Tibial nerve (tissue), 4 donors: ENCODE data around the gene TTC28. TPM values are rescaled to one million over a fixed set of nuclear protein-coding genes. Genes with fewer than 3 reads are reported as not detected.

Experiments used
- DNase-seq, 2 donors: peaks; one replicate each; pipeline ENCODE4 v3.0.0-alpha.2; 2019; ENCODE audit warnings: low spot score in 2 of 2
- H3K27ac ChIP-seq, 4 donors: fragments of 200-600 bp; sonication (generic) in 3 of 4; one replicate each; pipeline ENCODE4 v1.5.1; 2017 to 2019; ENCODE audit warnings: mild to moderate bottlenecking in 1 of 4
- H3K27me3 ChIP-seq, 2 donors: fragments of 200-600 bp; sonication (generic) in 1 of 2; one replicate each; pipeline versions ENCODE4 v1.5.1 to v1.6.0; 2017 to 2019
- H3K36me3 ChIP-seq, 3 donors: fragments of 200-600 bp; sonication (generic); one replicate each; pipeline ENCODE4 v1.5.1; 2018 to 2019
- H3K4me1 ChIP-seq, 4 donors: fragments of 200-600 bp; sonication (generic) in 3 of 4; one replicate each; pipeline ENCODE4 v1.5.1; 2017 to 2019
- H3K4me3 ChIP-seq, 4 donors: fragments of 200-600 bp; sonication (generic) in 3 of 4; one replicate each; pipeline ENCODE4 v1.5.1; 2017 to 2019; ENCODE audit warnings: mild to moderate bottlenecking in 1 of 4, moderate library complexity in 1 of 4
- H3K9me3 ChIP-seq, 4 donors: fragments of 200-600 bp; sonication (generic) in 3 of 4; one replicate each; pipeline ENCODE4 v1.5.1; 2017 to 2019
- EP300 ChIP-seq, 2 donors: sonication (generic); formaldehyde crosslinking; IDR thresholded peaks; one replicate each; pipeline ENCODE4 v1.6.1; 2017; ENCODE audit warnings: antibody characterized with exemption in 2 of 2, mild to moderate bottlenecking in 1 of 2
- POLR2A ChIP-seq, 2 donors: fragments of 450-650 bp; IDR thresholded peaks; one replicate each; pipeline ENCODE4 v1.6.1; 2017; ENCODE audit warnings: antibody characterized with exemption in 2 of 2, mild to moderate bottlenecking in 2 of 2, moderate library complexity in 2 of 2
- WGBS, 2 donors: methylation state at CpG; one replicate each; pipeline ENCODE4 v1.1.5; 2018; 5-methylcytosine and 5-hydroxymethylcytosine counted together
- total RNA-seq, 4 donors: library from RNA; depleted of rRNA; stranded (reverse); fragments of >200 nt; gene quantifications; one replicate each; pipeline ENCODE4 v1.1.0, GENCODE V29; 2016
- TF ChIP-seq, protein P1 (sequence below), 5 experiments: fragments of 200-600 bp in 3 of 5; fragments of 450-650 bp in 2 of 5; sonication (generic) in 3 of 5; IDR thresholded peaks; one replicate each; pipeline ENCODE4 v1.5.1; 2016 to 2019; ENCODE audit warnings: antibody characterized with exemption in 5 of 5, mild to moderate bottlenecking in 3 of 5, moderate library complexity in 2 of 5

TTC28 gene
- total RNA-seq, 4 donors from 2014 or later = 83.9 to 177 (median 128) TPM

DNA sequence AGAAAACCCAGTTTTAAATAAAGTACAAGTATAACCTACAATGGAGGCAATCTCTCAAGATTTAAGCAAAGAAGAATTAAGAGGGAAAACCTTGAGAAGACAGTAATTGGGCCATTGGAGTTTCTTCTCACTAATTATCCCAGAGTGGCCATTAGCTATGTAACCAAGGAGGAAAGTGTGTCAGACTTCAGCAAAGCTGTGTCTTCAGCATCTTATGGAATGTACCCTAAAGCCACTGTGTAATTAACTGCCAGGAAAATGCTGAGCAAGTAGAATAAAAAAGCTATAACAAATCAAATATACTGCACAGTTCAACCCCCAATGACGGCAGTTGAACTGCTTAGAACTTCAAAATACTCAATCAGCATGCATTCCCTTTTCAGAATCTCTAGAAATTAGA, 261.6 kb downstream of the TTC28 start:
- no peaks in the 10 kb centered on the region for H3K9me3 ChIP-seq
- H3K4me3 ChIP-seq = no peak overlapping the region
- no peak overlapping the region for H3K27ac ChIP-seq
- 83 to 92% methylated on average over 1 of the region's 1 CpG for WGBS, 2 donors
- H3K36me3 ChIP-seq = no peaks in the 10 kb centered on the region
- no peak for TF ChIP-seq EP300 (IDR thresholded peaks at IDR 0.05)
- no peak for TF ChIP-seq POLR2A (IDR thresholded peaks at IDR 0.05)
- TF ChIP-seq, protein P1, sequence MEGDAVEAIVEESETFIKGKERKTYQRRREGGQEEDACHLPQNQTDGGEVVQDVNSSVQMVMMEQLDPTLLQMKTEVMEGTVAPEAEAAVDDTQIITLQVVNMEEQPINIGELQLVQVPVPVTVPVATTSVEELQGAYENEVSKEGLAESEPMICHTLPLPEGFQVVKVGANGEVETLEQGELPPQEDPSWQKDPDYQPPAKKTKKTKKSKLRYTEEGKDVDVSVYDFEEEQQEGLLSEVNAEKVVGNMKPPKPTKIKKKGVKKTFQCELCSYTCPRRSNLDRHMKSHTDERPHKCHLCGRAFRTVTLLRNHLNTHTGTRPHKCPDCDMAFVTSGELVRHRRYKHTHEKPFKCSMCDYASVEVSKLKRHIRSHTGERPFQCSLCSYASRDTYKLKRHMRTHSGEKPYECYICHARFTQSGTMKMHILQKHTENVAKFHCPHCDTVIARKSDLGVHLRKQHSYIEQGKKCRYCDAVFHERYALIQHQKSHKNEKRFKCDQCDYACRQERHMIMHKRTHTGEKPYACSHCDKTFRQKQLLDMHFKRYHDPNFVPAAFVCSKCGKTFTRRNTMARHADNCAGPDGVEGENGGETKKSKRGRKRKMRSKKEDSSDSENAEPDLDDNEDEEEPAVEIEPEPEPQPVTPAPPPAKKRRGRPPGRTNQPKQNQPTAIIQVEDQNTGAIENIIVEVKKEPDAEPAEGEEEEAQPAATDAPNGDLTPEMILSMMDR (IDR thresholded peaks at IDR 0.05) = no peak
- peaks cover 0 to 26% (median 8%) of the 10 kb centered on the region in 4 donors for H3K4me1 ChIP-seq
- no peaks in the 10 kb centered on the region for H3K27me3 ChIP-seq
- DNase-seq = no peak

- WGBS, 2 donors = 93 to 94% methylated on average over 2 of the region's 2 CpGs
- H3K4me1 ChIP-seq = peaks cover 0 to 30% (median 8%) of the 10 kb centered on the region in 4 donors
- no peaks in the 10 kb centered on the region for H3K36me3 ChIP-seq
- no peak overlapping the region for H3K4me3 ChIP-seq
- DNase-seq = no peak
- no peak overlapping the region for H3K27ac ChIP-seq
- H3K9me3 ChIP-seq = no peaks in the 10 kb centered on the region
- no peaks in the 10 kb centered on the region for H3K27me3 ChIP-seq
- TF ChIP-seq EP300 (IDR thresholded peaks at IDR 0.05) = no peak
- TF ChIP-seq, protein P1 (IDR thresholded peaks at IDR 0.05) = no peak
- TF ChIP-seq POLR2A (IDR thresholded peaks at IDR 0.05) = no peak
These were observed 262.2 kb downstream of the TTC28 start for GRCh38 chr22:28417431-28417830.

- Histone ChIP-seq H3K36me3 (no peaks in the 10 kb centered on the region), H3K4me1 (peaks cover 0 to 49% (median 15%) of the 10 kb centered on the region in 4 donors), H3K9me3 (no peaks in the 10 kb centered on the region), H3K27me3 (no peaks in the 10 kb centered on the region), H3K4me3 (no peak overlapping the region), H3K27ac (no peak overlapping the region)
- DNase-seq = no peak
- TF ChIP-seq, protein P1 (IDR thresholded peaks at IDR 0.05) = no peak
- TF ChIP-seq POLR2A (IDR thresholded peaks at IDR 0.05) (no peak), EP300 (IDR thresholded peaks at IDR 0.05) (no peak)
- 96 to 97% methylated on average over 1 of the region's 1 CpG for WGBS, 2 donors
These were observed 264.7 kb downstream of the TTC28 start for GRCh38 chr22:28414913-28415312.

- H3K27ac ChIP-seq = peak overlapping the region in 1 of 4 donors; percentile 7
- H3K36me3 ChIP-seq = no peaks in the 10 kb centered on the region
- whole genome bisulfite sequencing, 2 donors = 25 to 30% methylated on average over 2 of the region's 2 CpGs
- TF ChIP-seq POLR2A (IDR thresholded peaks at IDR 0.05) = no peak
- no peak for TF ChIP-seq EP300 (IDR thresholded peaks at IDR 0.05)
- TF ChIP-seq, protein P1 (IDR thresholded peaks at IDR 0.05) = no peak
- H3K4me1 ChIP-seq = peaks cover 0 to 59% (median 19%) of the 10 kb centered on the region in 4 donors
- DNase-seq = no peak
- no peak overlapping the region for H3K4me3 ChIP-seq
- no peaks in the 10 kb centered on the region for H3K27me3 ChIP-seq
- H3K9me3 ChIP-seq = no peaks in the 10 kb centered on the region
These were observed 265.8 kb downstream of the TTC28 start for GRCh38 chr22:28413612-28414399.

DNA sequence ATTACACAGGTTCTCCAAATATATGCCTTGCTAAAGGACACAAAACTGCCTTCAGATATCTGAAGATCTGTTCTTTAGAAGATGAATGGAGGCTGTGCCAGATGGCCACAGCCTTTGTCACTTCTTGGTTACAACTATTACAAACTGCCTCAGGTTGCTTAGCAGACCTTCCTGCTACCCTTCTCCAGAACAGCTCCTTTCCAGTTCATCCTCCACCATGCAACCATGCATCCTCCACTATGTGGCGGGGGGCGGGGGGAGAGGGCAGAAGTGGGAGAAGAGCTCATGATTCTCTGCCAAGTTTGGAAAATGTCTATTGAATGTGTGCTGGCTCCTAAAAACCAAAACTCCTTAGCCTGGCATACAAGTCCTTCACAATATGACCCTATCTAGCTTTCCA, 267.5 kb downstream of the TTC28 start:
- TF ChIP-seq POLR2A (IDR thresholded peaks at IDR 0.05) (no peak), EP300 (IDR thresholded peaks at IDR 0.05) (no peak)
- TF ChIP-seq, protein P1 (IDR thresholded peaks at IDR 0.05) = no peak
- no peaks in the 10 kb centered on the region for H3K36me3 ChIP-seq
- H3K4me1 ChIP-seq = peaks cover 0 to 64% (median 22%) of the 10 kb centered on the region in 4 donors
- no peaks in the 10 kb centered on the region for H3K27me3 ChIP-seq
- no peak overlapping the region for H3K4me3 ChIP-seq
- no peak overlapping the region for H3K27ac ChIP-seq
- no peaks in the 10 kb centered on the region for H3K9me3 ChIP-seq
- WGBS, 2 donors = 96 to 100% methylated on average over 2 of the region's 2 CpGs
- no peak for DNase-seq
